HepG2 (cell line): Measurements from ENCODE around the gene PRDM11. TPM values are rescaled to one million over a fixed set of nuclear protein-coding genes. Genes with fewer than 3 reads are reported as not detected.

Experiments
- CTCF ChIP-seq: sonication (generic); formaldehyde crosslinking; IDR thresholded peaks from 2 replicates; pipeline ENCODE4 v1.5.0; 2020; ENCODE audit warnings: mild to moderate bottlenecking, missing genetic modification reagents, moderate library complexity
- DPF2 ChIP-seq: sonication (generic); formaldehyde crosslinking; IDR thresholded peaks from 2 replicates; pipeline ENCODE4 v1.4.0; 2020; ENCODE audit warnings: mild to moderate bottlenecking, low read depth, missing genetic modification reagents, borderline replicate concordance
- HDAC6 ChIP-seq: fragments of 200-600 bp; sonication (generic); IDR thresholded peaks from 2 replicates; pipeline ENCODE4 v1.7.0; 2017; ENCODE audit warnings: mild to moderate bottlenecking, antibody characterized with exemption, low read length, low read depth
- HNRNPK ChIP-seq: fragments of 200-400 bp; formaldehyde crosslinking; IDR thresholded peaks from 2 replicates; pipeline ENCODE4 v1.6.1; 2018; ENCODE audit warnings: low read length, low read depth, moderate library complexity, mild to moderate bottlenecking; ENCODE audit not compliant: poor library complexity, severe bottlenecking
- HOXA9 ChIP-seq: sonication (generic); formaldehyde crosslinking; IDR thresholded peaks from 2 replicates; pipeline ENCODE4 v1.8.1; 2022; ENCODE audit warnings: missing genetic modification reagents, mild to moderate bottlenecking, moderate library complexity, borderline replicate concordance
- MAZ ChIP-seq, 2 experiments: sonication (generic) in 1 of 2; formaldehyde crosslinking in 1 of 2; IDR thresholded peaks; 2 replicates each; pipeline versions ENCODE4 v1.5.0 to v1.6.1; 2012 to 2020; ENCODE audit warnings: low read depth in 2 of 2, mild to moderate bottlenecking in 2 of 2, borderline replicate concordance in 1 of 2, improper control_type of control experiment in 1 of 2, low read length in 1 of 2, missing genetic modification reagents in 1 of 2, moderate library complexity in 1 of 2
- PATZ1 ChIP-seq: sonication (generic); formaldehyde crosslinking; IDR thresholded peaks from 2 replicates; pipeline ENCODE4 v1.4.0; 2020; ENCODE audit warnings: missing genetic modification reagents
- PRDM15 ChIP-seq: sonication (generic); formaldehyde crosslinking; IDR thresholded peaks from 2 replicates; pipeline ENCODE4 v1.4.0; 2020; ENCODE audit warnings: missing genetic modification reagents
- SIX4 ChIP-seq: sonication (generic); formaldehyde crosslinking; IDR thresholded peaks from 2 replicates; pipeline ENCODE4 v1.4.0; 2020; ENCODE audit warnings: missing genetic modification reagents
- SNAPC2 ChIP-seq: sonication (generic); formaldehyde crosslinking; IDR thresholded peaks from 2 replicates; pipeline ENCODE4 v1.8.1; 2022; ENCODE audit warnings: mild to moderate bottlenecking, missing genetic modification reagents
- TRIM24 ChIP-seq: sonication (generic); formaldehyde crosslinking; IDR thresholded peaks from 2 replicates; pipeline ENCODE4 v1.8.0; 2022; ENCODE audit warnings: mild to moderate bottlenecking, missing genetic modification reagents
- ZNF124 ChIP-seq: sonication (generic); formaldehyde crosslinking; IDR thresholded peaks from 2 replicates; pipeline ENCODE4 v1.4.0; 2020; ENCODE audit warnings: missing genetic modification reagents
- ZNF17 ChIP-seq: sonication (generic); formaldehyde crosslinking; IDR thresholded peaks from 2 replicates; pipeline ENCODE4 v1.5.0; 2020; ENCODE audit warnings: mild to moderate bottlenecking, missing genetic modification reagents
- ZNF350 ChIP-seq: sonication (generic); formaldehyde crosslinking; IDR thresholded peaks from 2 replicates; pipeline ENCODE4 v1.4.0; 2020; ENCODE audit warnings: mild to moderate bottlenecking, low read depth, missing genetic modification reagents, borderline replicate concordance
- ZNF543 ChIP-seq: sonication (generic); formaldehyde crosslinking; IDR thresholded peaks from 2 replicates; pipeline ENCODE4 v1.4.0; 2020; ENCODE audit warnings: mild to moderate bottlenecking, missing genetic modification reagents
- ZNF550 ChIP-seq: sonication (generic); formaldehyde crosslinking; IDR thresholded peaks from 2 replicates; pipeline ENCODE4 v1.4.0; 2020; ENCODE audit warnings: mild to moderate bottlenecking, missing genetic modification reagents, borderline replicate concordance
- ZNF569 ChIP-seq: sonication (generic); formaldehyde crosslinking; IDR thresholded peaks from 2 replicates; pipeline ENCODE4 v1.5.0; 2020; ENCODE audit warnings: mild to moderate bottlenecking, missing genetic modification reagents, moderate library complexity, borderline replicate concordance
- ZNF704 ChIP-seq: sonication (generic); formaldehyde crosslinking; IDR thresholded peaks from 2 replicates; pipeline ENCODE4 v1.8.1; 2023; ENCODE audit warnings: mild to moderate bottlenecking, inconsistent platforms, moderate library complexity, missing genetic modification reagents, borderline replicate concordance
- ZNF713 ChIP-seq: sonication (generic); formaldehyde crosslinking; IDR thresholded peaks from 2 replicates; pipeline ENCODE4 v1.4.0; 2020; ENCODE audit warnings: mild to moderate bottlenecking, missing genetic modification reagents
- polyA plus RNA-seq, 8 experiments: library from polyadenylated mRNA; depleted of rRNA in 3 of 8; stranded (reverse) in 7 of 8; unstranded in 1 of 8; fragments of >200 nt; fragmentation: Illumina TruSeq in 4 of 8; extraction: Trizol in 4 of 8; gene quantifications; 2 replicates each; pipeline versions ENCODE4 v1.2.1 to v1.2.3, GENCODE V29; 2011 to 2016; ENCODE audit warnings: low read depth in 4 of 8, missing spikeins in 1 of 8, mixed read lengths in 1 of 8; ENCODE audit not compliant: insufficient read depth in 1 of 8
- total RNA-seq, 5 experiments: library from RNA; depleted of rRNA; stranded (reverse); fragments of >200 nt; fragmentation: Illumina TruSeq; extraction: Trizol; gene quantifications; 2 replicates each; pipeline ENCODE4 v1.2.3, GENCODE V29; 2016; ENCODE audit warnings: low read depth in 1 of 5

The PRDM11 gene
- total and polyA plus RNA-seq, 2 of the 13 experiments (the other 11 are each of a cell fraction or from before 2014, with no cell fraction given), result 3.4 to 4.7 TPM

- TF ChIP-seq PRDM15 (no peak), CTCF (CRISPR knock-in tag) (peak; percentile 88), ZNF713 (no peak), ZNF350 (0 out of 2 replicates have a peak, but pooled peaks have one; percentile 21), ZNF124 (CRISPR knock-in tag) (no peak), ZNF17 (CRISPR knock-in tag) (no peak), HOXA9 (CRISPR knock-in tag) (no peak), TRIM24 (CRISPR knock-in tag) (no peak), ZNF543 (no peak), DPF2 (no peak), PATZ1 (CRISPR knock-in tag) (0 out of 2 replicates have a peak, but pooled peaks have one; percentile 19), SIX4 (CRISPR knock-in tag) (no peak), ZNF550 (CRISPR knock-in tag) (no peak), SNAPC2 (CRISPR knock-in tag) (no peak), HDAC6 (no peak), ZNF704 (CRISPR knock-in tag) (no peak), ZNF569 (CRISPR knock-in tag) (no peak), HNRNPK (no peak), MAZ (IDR thresholded peaks at IDR 0.05; ENCODE audit: borderline replicate concordance, low read depth, low read length) (0 out of 2 replicates have a peak, but pooled peaks have one; percentile 38), MAZ (CRISPR knock-in tag; IDR thresholded peaks at IDR 0.05; ENCODE audit: low read depth) (no peak)
Observed at GRCh38 chr11:45102810-45103621, 43.4 kb upstream of the PRDM11 start (continued).
